Left lobe of liver (tissue), 2 donors: Measurements from ENCODE around the gene RAB3C. TPM values are rescaled to one million over a fixed set of nuclear protein-coding genes. Genes with fewer than 3 reads are reported as not detected.
"Not testable (repeated sequence)": the region's sequence is repeated elsewhere in the genome, so short reads cannot be mapped to it uniquely, and the experiment has no call there.

Source experiments
- ATAC-seq: fragments of 200-7000 bp; cut with Tn5 transposase; one replicate; pipeline ENCODE4 v1.9.1; 2020; ENCODE audit warnings: mild to moderate bottlenecking, moderate library complexity
- DNase-seq: peaks from one replicate; pipeline ENCODE4 v3.0.0-alpha.2; 2020; ENCODE audit warnings: low spot score
- total RNA-seq: library from RNA; stranded (reverse); gene quantifications from one replicate; pipeline ENCODE4 v1.2.1, GENCODE V29; 2021
- donor health status: DM: no; HTN: no; CAD: no; lungs with moderate emphysema.
- donor health status: DM: no; HTN: yes; CAD: no.

The RAB3C gene
- 0.38 TPM for total RNA-seq

GRCh38 chr5:58582803-58583491 is at the start of gene RAB3C:
TSS of gene RAB3C (plus strand) at chr5:58583075. CDS start at chr5:58583209, 134 bp downstream.
- DNase-seq (peak; percentile 95), ATAC-seq (peak; percentile 100)

GRCh38 chr5:58541935-58542334 is 40.9 kb upstream of the RAB3C start:
- DNase-seq, ATAC-seq: not testable (repeated sequence)

- no peak for ATAC-seq
- no peak for DNase-seq
These were observed 40.2 kb upstream of the RAB3C start for GRCh38 chr5:58542709-58543108.

- ATAC-seq (no peak), DNase-seq (no peak)
These were observed 39.2 kb upstream of the RAB3C start for GRCh38 chr5:58543723-58544122.

- ATAC-seq: no peak
- no peak for DNase-seq
These were observed 38.7 kb upstream of the RAB3C start for GRCh38 chr5:58544195-58544594.

GRCh38 chr5:58544926-58545325 is 37.9 kb upstream of the RAB3C start:
- no peak for DNase-seq
- no peak for ATAC-seq

GRCh38 chr5:58545912-58546311 is 37.0 kb upstream of the RAB3C start:
- ATAC-seq (peak; percentile 21), DNase-seq (no peak)

GRCh38 chr5:58548068-58548467 is 34.8 kb upstream of the RAB3C start:
- DNase-seq (no peak), ATAC-seq (no peak)

- no peak for DNase-seq
- no peak for ATAC-seq
These were observed 31.4 kb upstream of the RAB3C start for GRCh38 chr5:58551492-58551891.

GRCh38 chr5:58557665-58558338 is 25.1 kb upstream of the RAB3C start:
- DNase-seq: not testable (repeated sequence)

GRCh38 chr5:58563016-58563700 is 19.7 kb upstream of the RAB3C start:
- ATAC-seq, DNase-seq: not testable (repeated sequence)

More at GRCh38 chr5:58557665-58558338, 25.1 kb upstream of the RAB3C start:
- ATAC-seq: not testable (repeated sequence)

- not testable (repeated sequence) for DNase-seq, ATAC-seq
These were observed 18.6 kb upstream of the RAB3C start for GRCh38 chr5:58564043-58564832.

GRCh38 chr5:58565033-58565432 is 17.8 kb upstream of the RAB3C start:
- ATAC-seq (no peak), DNase-seq (no peak)

- DNase-seq: no peak
- ATAC-seq: no peak
These were observed 11.4 kb upstream of the RAB3C start for GRCh38 chr5:58571501-58571900.

GRCh38 chr5:58572973-58573372 is 9.9 kb upstream of the RAB3C start:
- not testable (repeated sequence) for ATAC-seq, DNase-seq

GRCh38 chr5:58579781-58580180 is 3.1 kb upstream of the RAB3C start:
- ATAC-seq: no peak

GRCh38 chr5:58582019-58582802 is 664 bp upstream of the RAB3C start:
- DNase-seq: no peak
- ATAC-seq: peak; percentile 47

More at GRCh38 chr5:58579781-58580180, 3.1 kb upstream of the RAB3C start:
- no peak for DNase-seq

- ATAC-seq (no peak), DNase-seq (no peak)
These were observed 13.1 kb downstream of the RAB3C start for GRCh38 chr5:58595952-58596351.

- no peak for DNase-seq
- ATAC-seq: no peak
These were observed 15.6 kb downstream of the RAB3C start for GRCh38 chr5:58598440-58598839.

GRCh38 chr5:58599217-58599616 is 16.3 kb downstream of the RAB3C start:
- DNase-seq (no peak), ATAC-seq (no peak)
